PC-3 (cell line): Measurements from ENCODE around the gene COL8A2.

ENCODE experiments used
- EZH2 ChIP-seq: fragments of 300-600 bp; sonication (generic); IDR thresholded peaks from one replicate; pipeline ENCODE4 v1.6.1; 2017; ENCODE audit warnings: antibody characterized with exemption, mild to moderate bottlenecking, low read length; ENCODE audit not compliant: unreplicated experiment
- TF ChIP-seq, protein P1 (sequence below): fragments of 300-600 bp; sonication (generic); conservative IDR thresholded peaks from 2 replicates; pipeline ENCODE4 v1.5.1; 2017; ENCODE audit warnings: antibody characterized with exemption, low read depth, mild to moderate bottlenecking, low read length

DNA sequence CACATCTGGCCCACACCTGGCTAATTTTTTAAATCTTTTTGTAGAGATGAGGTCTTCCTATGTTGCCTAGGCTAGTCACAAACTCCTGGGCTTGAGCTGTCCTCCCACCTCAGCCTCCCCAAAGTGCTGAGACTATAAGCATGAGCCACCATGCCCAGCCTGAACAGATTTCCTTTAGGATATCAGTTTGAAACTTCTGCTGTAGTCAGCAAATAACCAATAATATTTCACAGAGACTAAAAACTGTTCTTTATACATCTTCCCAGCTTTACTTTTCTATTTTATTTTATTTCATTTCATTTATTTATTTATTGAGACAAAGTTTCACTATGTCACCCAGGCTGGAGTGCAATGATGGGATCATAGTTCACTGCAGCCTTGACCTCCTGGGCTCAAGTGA lies 71.0 kb downstream of the COL8A2 start:
- TF ChIP-seq, protein P1, sequence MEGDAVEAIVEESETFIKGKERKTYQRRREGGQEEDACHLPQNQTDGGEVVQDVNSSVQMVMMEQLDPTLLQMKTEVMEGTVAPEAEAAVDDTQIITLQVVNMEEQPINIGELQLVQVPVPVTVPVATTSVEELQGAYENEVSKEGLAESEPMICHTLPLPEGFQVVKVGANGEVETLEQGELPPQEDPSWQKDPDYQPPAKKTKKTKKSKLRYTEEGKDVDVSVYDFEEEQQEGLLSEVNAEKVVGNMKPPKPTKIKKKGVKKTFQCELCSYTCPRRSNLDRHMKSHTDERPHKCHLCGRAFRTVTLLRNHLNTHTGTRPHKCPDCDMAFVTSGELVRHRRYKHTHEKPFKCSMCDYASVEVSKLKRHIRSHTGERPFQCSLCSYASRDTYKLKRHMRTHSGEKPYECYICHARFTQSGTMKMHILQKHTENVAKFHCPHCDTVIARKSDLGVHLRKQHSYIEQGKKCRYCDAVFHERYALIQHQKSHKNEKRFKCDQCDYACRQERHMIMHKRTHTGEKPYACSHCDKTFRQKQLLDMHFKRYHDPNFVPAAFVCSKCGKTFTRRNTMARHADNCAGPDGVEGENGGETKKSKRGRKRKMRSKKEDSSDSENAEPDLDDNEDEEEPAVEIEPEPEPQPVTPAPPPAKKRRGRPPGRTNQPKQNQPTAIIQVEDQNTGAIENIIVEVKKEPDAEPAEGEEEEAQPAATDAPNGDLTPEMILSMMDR: no peak
- TF ChIP-seq EZH2: no peak
